CD14-positive monocyte (primary cell): ENCODE data around the gene PGR. TPM values are rescaled to one million over a fixed set of nuclear protein-coding genes. Genes with fewer than 3 reads are reported as not detected.

Source experiments
- DNase-seq, 3 donors: peaks; one replicate each; pipeline ENCODE4 v3.0.0-alpha.2; 2011 to 2022
- H2AFZ ChIP-seq: 2 replicates; pipeline ENCODE4 v1.6.0; 2012; ENCODE audit warnings: mild to moderate bottlenecking, low read depth, low read length, inconsistent platforms; ENCODE audit not compliant: insufficient read depth, poor library complexity, severe bottlenecking
- H3K27ac ChIP-seq, 2 donors: 1 replicate in 1 of 2; 2 replicates in 1 of 2; pipeline ENCODE4 v1.5.1; 2012 to 2013; ENCODE audit warnings: low read length in 2 of 2, control low read depth in 1 of 2, inconsistent platforms in 1 of 2, low read depth in 1 of 2, mild to moderate bottlenecking in 1 of 2
- H3K27me3 ChIP-seq, 2 donors: one replicate each; pipeline versions ENCODE4 v1.6.0 to v1.6.1; 2011 to 2013; ENCODE audit warnings: low read length in 2 of 2; ENCODE audit not compliant: control insufficient read depth in 2 of 2, insufficient read depth in 2 of 2
- H3K36me3 ChIP-seq, 2 donors: replicated peaks in 1 of 2; 1 replicate in 1 of 2; 2 replicates in 1 of 2; pipeline versions ENCODE4 v1.5.1 to v1.6.1; 2012 to 2013; ENCODE audit warnings: low read length in 2 of 2, control low read depth in 1 of 2, inconsistent platforms in 1 of 2, mild to moderate bottlenecking in 1 of 2; ENCODE audit not compliant: insufficient read depth in 2 of 2, control insufficient read depth in 1 of 2
- H3K4me1 ChIP-seq, 2 donors: 1 replicate in 1 of 2; 2 replicates in 1 of 2; pipeline versions ENCODE4 v1.5.1 to v1.6.1; 2012 to 2013; ENCODE audit warnings: low read length in 2 of 2, control low read depth in 1 of 2, inconsistent platforms in 1 of 2, mild to moderate bottlenecking in 1 of 2, moderate library complexity in 1 of 2; ENCODE audit not compliant: insufficient read depth in 2 of 2, control insufficient read depth in 1 of 2
- H3K4me2 ChIP-seq: replicated peaks from 2 replicates; pipeline ENCODE3; 2012; ENCODE audit warnings: low read length, moderate library complexity, mild to moderate bottlenecking; ENCODE audit not compliant: poor library complexity, severe bottlenecking; ENCODE audit errors: extremely low read depth
- H3K4me3 ChIP-seq, 3 experiments: fragments of 200-600 bp in 1 of 3; sonication (generic) in 1 of 3; replicated peaks in 1 of 3; 1 replicate in 2 of 3; 2 replicates in 1 of 3; pipeline ENCODE4 v1.5.1; 2011 to 2013; ENCODE audit warnings: low read length in 3 of 3, mild to moderate bottlenecking in 3 of 3, control low read depth in 2 of 3, low read depth in 2 of 3, inconsistent platforms in 1 of 3, moderate library complexity in 1 of 3
- H3K79me2 ChIP-seq: 2 replicates; pipeline ENCODE4 v1.6.0; 2012; ENCODE audit warnings: mild to moderate bottlenecking, control low read depth, inconsistent platforms, low read length, moderate library complexity; ENCODE audit not compliant: insufficient read depth
- H3K9ac ChIP-seq: 2 replicates; pipeline ENCODE4 v1.6.0; 2017; ENCODE audit warnings: low read length, mild to moderate bottlenecking; ENCODE audit not compliant: insufficient read depth, poor library complexity, severe bottlenecking
- H3K9me3 ChIP-seq, 2 donors: replicated peaks in 1 of 2; 1 replicate in 1 of 2; 2 replicates in 1 of 2; pipeline versions ENCODE4 v1.5.1 to v1.6.1; 2012 to 2013; ENCODE audit warnings: low read length in 2 of 2, control low read depth in 1 of 2; ENCODE audit not compliant: control insufficient read depth in 1 of 2, insufficient read depth in 1 of 2
- H4K20me1 ChIP-seq: 2 replicates; pipeline ENCODE4 v1.6.0; 2012; ENCODE audit warnings: mild to moderate bottlenecking, low read length, control low read depth, moderate library complexity; ENCODE audit not compliant: insufficient read depth
- H3K27ac Mint-ChIP-seq, 7 donors: one replicate each; pipeline ENCODE4 v1.8.0; 2020; ENCODE audit warnings: mild to moderate bottlenecking in 7 of 7, mixed read lengths in 7 of 7, moderate library complexity in 6 of 7, inconsistent platforms in 2 of 7
- H3K27me3 Mint-ChIP-seq, 3 donors: one replicate each; pipeline ENCODE4 v1.8.0; 2021 to 2022; ENCODE audit warnings: low read depth in 3 of 3, mild to moderate bottlenecking in 3 of 3, mixed read lengths in 3 of 3, moderate library complexity in 3 of 3, inconsistent platforms in 1 of 3
- H3K36me3 Mint-ChIP-seq, 2 donors: one replicate each; pipeline ENCODE4 v1.8.0; 2020; ENCODE audit warnings: mixed read lengths in 2 of 2, inconsistent platforms in 1 of 2, mild to moderate bottlenecking in 1 of 2
- H3K4me1 Mint-ChIP-seq: one replicate; pipeline ENCODE4 v1.8.0; 2020; ENCODE audit warnings: mild to moderate bottlenecking, mixed read lengths
- H3K4me3 Mint-ChIP-seq, 2 donors: one replicate each; pipeline ENCODE4 v1.8.0; 2020; ENCODE audit warnings: mild to moderate bottlenecking in 2 of 2, mixed read lengths in 2 of 2, moderate library complexity in 1 of 2
- H3K9me3 Mint-ChIP-seq, 7 donors: one replicate each; pipeline ENCODE4 v1.8.0; 2020 to 2022; ENCODE audit warnings: mixed read lengths in 7 of 7, mild to moderate bottlenecking in 6 of 7, moderate library complexity in 6 of 7, inconsistent platforms in 2 of 7
- CTCF ChIP-seq: fragments of 200-600 bp; IDR thresholded peaks from one replicate; pipeline ENCODE4 v1.8.0; 2022; ENCODE audit warnings: antibody characterized with exemption, mild to moderate bottlenecking
- WGBS: methylation state at CpG from one replicate; pipeline ENCODE4 v1.1.5; 2013; ENCODE audit warnings: missing lambda C conversion rate; ENCODE audit not compliant: insufficient coverage; 5-methylcytosine and 5-hydroxymethylcytosine counted together
- intact Hi-C, 2 donors: fragments of 100-400 bp; cut with micrococcal nuclease; formaldehyde crosslinking; loops; one replicate each; pipeline versions ENCODE4 v1.15.0 to v1.15.1; 2023
- polyA plus RNA-seq, 3 donors: library from polyadenylated mRNA; depleted of rRNA in 1 of 3; unstranded in 2 of 3; stranded (reverse) in 1 of 3; fragments of 300-500 nt in 2 of 3; fragments of >200 nt in 1 of 3; fragmentation: Illumina TruSeq in 2 of 3; gene quantifications; 1 replicate in 2 of 3; 2 replicates in 1 of 3; pipeline ENCODE4 v1.2.3, GENCODE V29; 2012 to 2021

Gene PGR
- polyA plus RNA-seq, 3 donors = not detected

DNA sequence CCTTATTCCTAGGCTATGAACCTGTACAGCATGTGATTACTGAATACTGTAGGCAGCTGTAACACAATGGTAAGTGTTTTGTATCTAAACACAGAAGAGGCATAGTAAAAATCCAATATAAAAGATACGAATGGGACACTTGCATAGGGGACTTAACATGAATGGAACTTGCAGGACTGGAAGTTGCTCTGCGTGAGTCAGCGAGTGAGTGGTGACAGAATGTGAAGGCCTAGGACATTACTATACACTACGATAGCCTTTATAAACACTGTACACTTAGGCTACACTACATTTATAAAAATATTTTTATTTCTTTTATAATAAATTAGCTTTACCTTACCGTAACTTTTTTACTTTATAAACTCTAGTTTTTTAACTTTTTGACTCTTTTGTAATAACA, 81.1 kb downstream of the PGR start:
- no peak for DNase-seq
- WGBS = no CpG with 5 or more reads among the region's 5 CpGs
- no peaks in the 10 kb centered on the region for H3K36me3 Mint-ChIP-seq
- no peak overlapping the region for H3K4me3 Mint-ChIP-seq
- no peak overlapping the region for H3K27ac Mint-ChIP-seq
- Histone ChIP-seq H3K9me3 (peaks cover 0 to 4% of the 10 kb centered on the region in 2 donors), H3K27ac (no peak overlapping the region), H4K20me1 (no peaks in the 10 kb centered on the region), H3K79me2 (no peaks in the 10 kb centered on the region), H3K9ac (no peak overlapping the region), H3K4me1 (no peaks in the 10 kb centered on the region), H3K4me3 (no peak overlapping the region), H3K36me3 (no peaks in the 10 kb centered on the region), H3K4me2 (no peak overlapping the region), H3K27me3 (no peaks in the 10 kb centered on the region), H2AFZ (no peak overlapping the region)
- H3K27me3 Mint-ChIP-seq = peaks cover 1 to 2% (median 2%) of the 10 kb centered on the region in 3 donors
- H3K9me3 Mint-ChIP-seq = peaks cover 0 to 2% (median 0%) of the 10 kb centered on the region in 7 donors
- no peak for TF ChIP-seq CTCF
- intact Hi-C loops = no loop called here
- no peaks in the 10 kb centered on the region for H3K4me1 Mint-ChIP-seq

GRCh38 chr11:101046947-101047346, 82.7 kb downstream of the PGR start:
- Histone ChIP-seq H3K27ac (no peak overlapping the region), H3K4me2 (no peak overlapping the region), H3K27me3 (no peaks in the 10 kb centered on the region), H3K4me3 (no peak overlapping the region), H4K20me1 (no peaks in the 10 kb centered on the region), H3K9ac (no peak overlapping the region), H3K4me1 (no peaks in the 10 kb centered on the region), H2AFZ (no peak overlapping the region), H3K36me3 (no peaks in the 10 kb centered on the region), H3K9me3 (peaks cover 0 to 4% of the 10 kb centered on the region in 2 donors), H3K79me2 (no peaks in the 10 kb centered on the region)
- H3K36me3 Mint-ChIP-seq = no peaks in the 10 kb centered on the region
- H3K4me3 Mint-ChIP-seq = no peak overlapping the region
- intact Hi-C loops = no loop called here
- no peaks in the 10 kb centered on the region for H3K4me1 Mint-ChIP-seq
- no peak for TF ChIP-seq CTCF
- DNase-seq = no peak
- WGBS = no CpG with 5 or more reads among the region's 2 CpGs
- no peak overlapping the region for H3K27ac Mint-ChIP-seq
- H3K9me3 Mint-ChIP-seq = peaks cover 0 to 3% (median 0%) of the 10 kb centered on the region in 7 donors
- H3K27me3 Mint-ChIP-seq = peaks cover 1 to 2% (median 2%) of the 10 kb centered on the region in 3 donors
